Inflammatory macrophage treated with lipopolysaccharide for 4 hours (primary cell): ENCODE results near the gene BTNL9.
A peak's percentile ranks its signal among the peaks of the same experiment; 100 is the strongest.
"Not testable (repeated sequence)": the region's sequence is repeated elsewhere in the genome, so short reads cannot be mapped to it uniquely, and the experiment has no call there.

Experiments used
- DNase-seq: peaks from one replicate; pipeline ENCODE4 v3.0.0-alpha.2; 2020

The BTNL9 gene

GRCh38 chr5:181043285-181044092, 3.4 kb downstream of the BTNL9 start:
- no peak for DNase-seq

DNA sequence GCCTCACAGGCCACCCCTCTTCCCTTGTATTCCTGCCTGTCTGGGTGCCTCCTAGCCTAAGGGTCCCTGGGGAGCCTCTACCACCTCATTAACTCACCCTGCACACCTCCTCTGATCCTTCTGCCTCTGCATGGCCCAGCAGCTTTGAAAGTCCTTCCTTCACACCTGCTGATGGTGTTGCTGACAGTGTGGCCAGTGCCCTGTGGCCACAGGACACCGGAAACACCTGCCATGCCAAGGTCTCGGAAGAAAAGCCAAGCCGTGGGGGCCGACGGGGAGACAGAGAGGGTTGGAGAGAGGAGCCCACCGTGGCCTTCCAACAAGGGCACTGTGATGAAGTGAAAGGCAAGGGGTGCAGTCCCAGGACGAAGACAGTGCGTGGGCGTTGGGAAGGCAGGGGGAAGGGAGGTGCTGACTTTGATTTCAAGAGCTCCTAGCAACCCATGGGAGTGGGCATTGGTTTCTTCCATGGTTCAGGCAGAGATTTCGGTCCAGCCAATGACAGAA, 4.1 kb downstream of the BTNL9 start:
- no peak for DNase-seq

DNA sequence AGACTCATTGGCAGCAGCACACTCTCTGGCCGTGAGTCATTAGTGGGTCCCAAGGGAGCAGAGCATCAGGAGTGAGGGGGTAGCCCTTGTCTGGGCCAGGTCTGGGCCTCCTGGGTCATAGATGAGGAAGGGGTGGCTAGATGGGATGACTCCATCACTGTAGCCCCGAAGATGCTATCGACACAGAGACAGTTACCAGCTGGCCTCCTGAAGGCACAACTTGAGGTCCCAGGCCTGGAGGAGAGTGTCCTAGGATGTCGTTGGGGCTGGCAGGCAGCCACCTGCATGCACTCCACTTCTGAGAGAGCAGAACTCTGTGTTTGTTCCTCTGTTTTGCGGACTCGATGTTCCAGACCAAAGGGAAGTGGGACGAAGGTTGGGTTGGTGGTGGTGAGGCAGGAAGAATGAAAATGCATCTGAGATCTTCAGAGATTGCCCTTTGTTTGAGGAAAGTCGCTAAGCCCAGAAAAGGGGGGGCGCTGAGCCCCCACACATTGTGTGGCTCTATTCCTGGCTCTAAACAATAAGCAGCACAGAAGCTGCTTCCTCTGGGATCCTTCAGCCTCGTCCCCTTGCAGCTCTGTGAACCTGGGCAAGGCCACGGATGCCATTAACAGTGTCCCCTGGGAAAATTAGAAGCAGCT, 4.7 kb downstream of the BTNL9 start:
- no peak for DNase-seq

DNA sequence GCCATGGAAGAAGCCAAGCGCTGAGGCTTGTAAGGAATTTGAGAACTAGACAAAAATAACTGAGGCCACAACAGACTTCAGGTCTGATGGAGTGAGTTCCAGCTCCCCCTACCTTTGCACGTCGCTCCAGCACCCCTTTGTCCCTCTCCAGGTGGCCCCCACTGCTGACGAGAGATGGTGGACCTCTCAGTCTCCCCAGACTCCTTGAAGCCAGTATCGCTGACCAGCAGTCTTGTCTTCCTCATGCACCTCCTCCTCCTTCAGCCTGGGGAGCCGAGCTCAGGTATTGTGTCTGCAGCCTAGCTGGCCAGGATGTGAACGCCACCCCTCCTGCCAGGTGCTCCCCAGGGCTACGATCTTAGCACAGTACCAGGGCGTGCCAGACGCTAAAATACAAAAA, 5.2 kb downstream of the BTNL9 start:
- DNase-seq, result no peak

GRCh38 chr5:181045857-181046256, 5.8 kb downstream of the BTNL9 start:
- DNase-seq, result not testable (repeated sequence)

DNA sequence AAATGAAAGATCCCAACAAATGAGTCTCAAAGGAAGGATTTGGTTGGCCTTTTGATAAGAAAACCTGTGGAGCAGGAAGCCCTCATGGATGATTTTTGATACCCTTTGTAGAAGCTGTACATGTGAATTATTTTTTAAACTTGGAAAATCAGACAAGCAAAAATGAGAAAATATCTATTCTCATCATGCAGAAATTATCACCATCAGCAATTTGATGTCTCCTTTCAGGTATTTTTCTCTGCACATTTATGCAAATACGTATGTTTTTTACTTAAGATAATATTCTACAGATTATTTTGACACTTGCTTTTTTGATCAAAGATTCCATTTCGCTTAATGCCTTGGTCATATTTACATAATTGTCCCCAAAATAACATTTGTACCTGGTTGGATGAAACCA, 7.2 kb downstream of the BTNL9 start:
- no peak for DNase-seq

DNA sequence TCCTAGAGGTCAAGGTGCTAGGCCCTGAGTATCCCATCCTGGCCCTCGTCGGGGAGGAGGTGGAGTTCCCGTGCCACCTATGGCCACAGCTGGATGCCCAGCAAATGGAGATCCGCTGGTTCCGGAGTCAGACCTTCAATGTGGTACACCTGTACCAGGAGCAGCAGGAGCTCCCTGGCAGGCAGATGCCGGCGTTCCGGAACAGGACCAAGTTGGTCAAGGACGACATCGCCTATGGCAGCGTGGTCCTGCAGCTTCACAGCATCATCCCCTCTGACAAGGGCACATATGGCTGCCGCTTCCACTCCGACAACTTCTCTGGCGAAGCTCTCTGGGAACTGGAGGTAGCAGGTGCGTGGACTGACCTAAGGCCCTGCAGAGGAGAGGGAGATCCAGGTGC, 7.9 kb downstream of the BTNL9 start:
- no peak for DNase-seq

- DNase-seq, result no peak
Measured at GRCh38 chr5:181050016-181050415, 9.9 kb downstream of the BTNL9 start.

- DNase-seq, result peak; percentile 1
Measured at GRCh38 chr5:181051841-181052671, 12.0 kb downstream of the BTNL9 start.

GRCh38 chr5:181052672-181053487, 12.8 kb downstream of the BTNL9 start:
- DNase-seq, result no peak

GRCh38 chr5:181053488-181054121, 13.5 kb downstream of the BTNL9 start:
- no peak for DNase-seq

GRCh38 chr5:181054138-181054537, 14.1 kb downstream of the BTNL9 start:
- no peak for DNase-seq

DNA sequence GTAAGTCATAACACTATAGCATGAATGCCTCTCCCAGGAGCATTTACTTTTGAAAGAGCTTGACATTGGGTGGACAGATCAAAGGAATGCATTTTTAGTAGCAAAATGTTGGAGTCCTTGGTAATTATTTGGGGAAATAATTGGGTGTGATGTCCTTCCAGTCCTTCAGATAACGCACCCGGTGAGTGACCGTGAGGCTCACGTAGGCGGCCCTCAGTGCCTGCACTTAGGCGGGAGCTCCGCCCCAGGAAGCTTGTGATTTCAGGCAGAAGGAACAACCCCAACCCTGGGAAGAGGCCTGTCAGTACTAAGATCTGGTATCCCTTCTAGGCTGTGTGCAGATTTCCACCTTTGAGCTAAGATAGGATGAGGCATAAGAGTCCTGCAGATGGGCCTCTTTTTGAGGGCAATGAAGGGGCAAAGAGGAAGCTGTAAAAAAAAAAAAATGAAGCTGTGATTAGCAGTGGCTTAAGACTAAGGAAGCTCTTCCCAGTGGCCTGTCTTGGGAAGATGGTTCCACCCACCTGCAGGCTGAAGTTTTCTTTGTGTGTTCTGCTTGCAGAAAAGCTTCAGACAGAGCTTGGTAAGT, 14.9 kb downstream of the BTNL9 start:
- DNase-seq, result no peak

DNA sequence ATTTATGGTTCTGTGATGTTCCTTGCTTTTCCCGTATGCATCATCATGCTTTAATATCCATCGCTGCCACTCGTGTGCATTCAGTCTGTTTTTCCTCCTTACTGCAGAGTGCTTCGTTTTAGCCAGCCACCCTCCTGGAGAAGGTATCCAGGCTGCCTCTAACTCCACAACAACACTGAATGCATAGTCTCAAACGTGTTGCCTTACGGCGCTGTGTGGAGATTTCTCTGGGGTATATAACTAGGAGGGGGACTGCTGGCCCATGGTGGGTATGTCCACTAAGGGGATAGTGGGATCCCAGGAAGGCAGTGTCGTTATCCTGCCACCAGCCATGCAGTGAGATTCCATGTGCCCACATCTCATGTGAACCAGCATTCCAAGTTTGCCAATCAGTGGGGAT, 16.4 kb downstream of the BTNL9 start:
- no peak for DNase-seq

DNA sequence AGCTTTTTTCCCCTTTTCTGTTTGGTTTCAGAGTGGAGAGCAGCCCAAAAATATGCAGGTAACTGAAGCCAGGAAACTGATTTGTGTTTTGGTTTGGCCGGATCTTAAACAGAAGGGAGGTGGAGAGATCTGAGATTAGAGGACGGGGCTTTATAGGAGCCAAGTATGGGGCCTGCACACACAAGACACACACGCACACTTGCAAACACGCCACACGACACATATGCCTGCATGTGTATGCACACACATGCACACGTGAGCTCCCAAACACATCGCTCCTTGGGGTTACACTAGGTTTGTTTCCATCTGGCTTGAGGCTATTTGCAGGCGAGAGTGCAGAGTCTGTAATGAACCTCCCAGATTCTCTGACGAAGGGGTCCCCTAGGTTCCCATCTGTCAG, 18.3 kb downstream of the BTNL9 start:
- DNase-seq, result no peak

DNA sequence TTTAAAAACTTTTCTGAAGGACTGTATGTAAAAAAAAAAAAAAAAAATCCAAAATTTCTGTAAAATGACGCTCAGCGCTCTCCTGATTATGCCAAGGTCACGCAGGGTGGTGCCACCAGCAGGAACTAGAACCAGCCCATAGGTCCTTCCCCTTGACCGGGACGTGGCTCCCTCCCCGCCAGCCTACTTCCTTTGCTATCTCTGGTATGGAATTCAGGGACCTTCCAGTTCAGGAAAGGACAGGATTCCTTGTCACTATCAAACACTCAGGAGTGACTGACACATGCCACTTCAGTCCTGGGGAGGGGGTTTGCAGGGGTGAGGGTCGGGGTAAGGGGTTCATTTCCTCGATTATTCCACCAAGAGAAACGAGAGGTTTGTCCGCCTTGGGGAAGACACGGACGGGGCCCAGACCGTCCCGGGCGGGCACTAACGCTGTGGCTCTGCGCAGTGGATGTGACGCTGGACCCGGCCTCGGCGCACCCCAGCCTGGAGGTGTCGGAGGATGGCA, 18.8 kb downstream of the BTNL9 start:
- DNase-seq, result no peak

DNA sequence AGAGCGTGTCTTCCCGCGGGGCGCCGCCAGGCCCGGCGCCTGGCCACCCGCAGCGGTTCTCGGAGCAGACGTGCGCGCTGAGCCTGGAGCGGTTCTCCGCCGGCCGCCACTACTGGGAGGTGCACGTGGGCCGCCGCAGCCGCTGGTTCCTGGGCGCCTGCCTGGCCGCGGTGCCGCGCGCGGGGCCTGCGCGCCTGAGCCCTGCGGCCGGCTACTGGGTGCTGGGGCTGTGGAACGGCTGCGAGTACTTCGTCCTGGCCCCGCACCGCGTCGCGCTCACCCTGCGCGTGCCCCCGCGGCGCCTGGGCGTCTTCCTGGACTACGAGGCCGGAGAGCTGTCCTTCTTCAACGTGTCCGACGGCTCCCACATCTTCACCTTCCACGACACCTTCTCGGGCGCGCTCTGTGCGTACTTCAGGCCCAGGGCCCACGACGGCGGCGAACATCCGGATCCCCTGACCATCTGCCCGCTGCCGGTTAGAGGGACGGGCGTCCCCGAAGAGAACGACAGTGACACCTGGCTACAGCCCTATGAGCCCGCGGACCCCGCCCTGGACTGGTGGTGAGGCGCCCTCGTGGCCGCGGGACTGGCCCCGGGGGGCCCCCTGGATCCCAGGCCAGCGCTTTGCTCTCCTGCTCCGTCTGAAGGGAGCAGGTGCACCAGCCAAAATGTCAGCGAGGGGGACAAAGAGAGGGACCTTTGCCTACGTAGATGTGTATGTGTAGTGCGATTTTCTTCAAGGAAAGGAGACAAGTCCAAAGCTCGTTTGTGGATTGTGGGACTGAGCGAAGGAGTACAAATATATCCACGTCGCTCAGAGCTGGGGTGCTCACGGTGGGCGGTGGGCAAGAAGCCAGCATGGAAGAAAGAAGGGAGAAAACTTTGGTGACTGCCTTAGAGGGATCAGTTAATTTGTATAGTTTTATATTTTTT, 19.5 kb downstream of the BTNL9 start:
- no peak for DNase-seq

GRCh38 chr5:181060231-181060590, 20.1 kb downstream of the BTNL9 start:
- no peak for DNase-seq

GRCh38 chr5:181060924-181061323, 20.9 kb downstream of the BTNL9 start:
- no peak for DNase-seq

DNA sequence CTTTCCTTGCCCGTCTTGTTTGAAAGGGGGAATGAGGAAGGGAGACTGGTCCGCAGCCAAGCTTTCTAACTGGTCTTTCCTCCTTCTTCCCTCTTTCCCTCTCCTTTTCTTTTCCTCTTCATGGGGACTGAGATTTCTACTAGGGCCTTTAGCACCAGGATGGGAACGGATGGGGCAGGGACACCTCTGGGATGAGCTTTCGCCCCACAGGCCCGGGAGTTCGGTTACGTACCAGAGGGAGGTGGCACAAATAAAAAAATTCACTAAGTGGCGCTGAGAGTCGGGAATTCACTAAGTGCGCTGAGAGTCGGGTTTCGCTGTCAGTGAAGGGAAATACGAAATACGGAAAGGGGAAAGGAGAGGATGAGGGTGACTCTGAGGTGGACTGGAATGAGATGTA, 21.6 kb downstream of the BTNL9 start:
- no peak for DNase-seq
